Coronary artery (tissue), 2 donors: Measurements from ENCODE around the gene LSM11.

Source experiments
- DNase-seq: peaks from one replicate; pipeline ENCODE4 v3.0.0-alpha.2; 2017; ENCODE audit warnings: low spot score
- H3K27ac ChIP-seq, 2 donors: fragments of 200-600 bp; sonication (generic); one replicate each; pipeline ENCODE4 v1.5.1; 2016 to 2019
- H3K4me3 ChIP-seq: fragments of 200-600 bp; sonication (generic); 2 replicates; pipeline ENCODE4 v1.5.1; 2016; ENCODE audit warnings: mild to moderate bottlenecking, moderate library complexity
- TF ChIP-seq, protein P1 (sequence below): fragments of 200-600 bp; sonication (generic); IDR thresholded peaks from one replicate; pipeline ENCODE4 v1.5.1; 2019; ENCODE audit warnings: antibody characterized with exemption

The LSM11 gene

GRCh38 chr5:157735991-157736390, 7.5 kb upstream of the LSM11 start:
- H3K4me3 ChIP-seq = no peak overlapping the region
- no peak for DNase-seq
- TF ChIP-seq, protein P1, sequence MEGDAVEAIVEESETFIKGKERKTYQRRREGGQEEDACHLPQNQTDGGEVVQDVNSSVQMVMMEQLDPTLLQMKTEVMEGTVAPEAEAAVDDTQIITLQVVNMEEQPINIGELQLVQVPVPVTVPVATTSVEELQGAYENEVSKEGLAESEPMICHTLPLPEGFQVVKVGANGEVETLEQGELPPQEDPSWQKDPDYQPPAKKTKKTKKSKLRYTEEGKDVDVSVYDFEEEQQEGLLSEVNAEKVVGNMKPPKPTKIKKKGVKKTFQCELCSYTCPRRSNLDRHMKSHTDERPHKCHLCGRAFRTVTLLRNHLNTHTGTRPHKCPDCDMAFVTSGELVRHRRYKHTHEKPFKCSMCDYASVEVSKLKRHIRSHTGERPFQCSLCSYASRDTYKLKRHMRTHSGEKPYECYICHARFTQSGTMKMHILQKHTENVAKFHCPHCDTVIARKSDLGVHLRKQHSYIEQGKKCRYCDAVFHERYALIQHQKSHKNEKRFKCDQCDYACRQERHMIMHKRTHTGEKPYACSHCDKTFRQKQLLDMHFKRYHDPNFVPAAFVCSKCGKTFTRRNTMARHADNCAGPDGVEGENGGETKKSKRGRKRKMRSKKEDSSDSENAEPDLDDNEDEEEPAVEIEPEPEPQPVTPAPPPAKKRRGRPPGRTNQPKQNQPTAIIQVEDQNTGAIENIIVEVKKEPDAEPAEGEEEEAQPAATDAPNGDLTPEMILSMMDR = no peak

GRCh38 chr5:157739388-157740228, 3.9 kb upstream of the LSM11 start:
- H3K4me3 ChIP-seq = no peak overlapping the region
- no peak for DNase-seq
- TF ChIP-seq, protein P1 = no peak
- no peak overlapping the region for H3K27ac ChIP-seq

More at GRCh38 chr5:157735991-157736390, 7.5 kb upstream of the LSM11 start:
- no peak overlapping the region for H3K27ac ChIP-seq

GRCh38 chr5:157740229-157740610, 3.3 kb upstream of the LSM11 start:
- no peak for DNase-seq
- TF ChIP-seq, protein P1 = no peak
- Histone ChIP-seq H3K27ac (no peak overlapping the region), H3K4me3 (no peak overlapping the region)

DNA sequence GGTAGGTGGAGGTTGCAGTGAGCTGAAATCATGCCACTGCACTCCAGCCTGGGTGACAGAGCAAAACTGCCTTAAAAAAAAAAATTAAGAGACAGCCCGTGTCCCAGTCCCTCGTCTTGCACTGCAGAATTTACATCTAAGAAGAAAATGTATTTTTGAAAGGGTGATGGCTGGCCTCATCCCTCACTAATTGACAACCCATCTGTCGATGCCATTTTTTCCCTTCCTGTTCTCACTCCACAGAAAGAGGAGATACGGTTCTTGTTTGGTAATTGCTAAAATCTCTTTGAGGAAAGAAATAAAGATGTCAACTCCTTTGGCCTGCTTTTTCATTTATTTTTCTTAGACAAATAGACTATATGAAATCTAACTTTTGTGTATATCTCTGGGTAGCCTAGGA, 2.4 kb upstream of the LSM11 start:
- Histone ChIP-seq H3K4me3 (no peak overlapping the region), H3K27ac (no peak overlapping the region)
- DNase-seq = no peak
- TF ChIP-seq, protein P1 = no peak

GRCh38 chr5:157744051-157745011, 819 bp downstream of the LSM11 start:
- H3K4me3 ChIP-seq = peak overlapping the region; percentile 90
- DNase-seq = no peak
- TF ChIP-seq, protein P1 = no peak
- peak overlapping the region; percentile 57 to 67 for H3K27ac ChIP-seq

GRCh38 chr5:157745041-157745456, 1.5 kb downstream of the LSM11 start:
- TF ChIP-seq, protein P1 = no peak
- Histone ChIP-seq H3K4me3 (peak overlapping the region; percentile 90), H3K27ac (peak overlapping the region in 1 of 2 donors; percentile 12)
- DNase-seq = no peak
